Tibial nerve (tissue), 4 donors: Measurements from ENCODE around the gene DGCR8. TPM values are rescaled to one million over a fixed set of nuclear protein-coding genes. Genes with fewer than 3 reads are reported as not detected.

Experiments
- DNase-seq, 2 donors: peaks; one replicate each; pipeline ENCODE4 v3.0.0-alpha.2; 2019; ENCODE audit warnings: low spot score in 2 of 2
- H3K27ac ChIP-seq, 4 donors: fragments of 200-600 bp; sonication (generic) in 3 of 4; one replicate each; pipeline ENCODE4 v1.5.1; 2017 to 2019; ENCODE audit warnings: mild to moderate bottlenecking in 1 of 4
- H3K27me3 ChIP-seq, 2 donors: fragments of 200-600 bp; sonication (generic) in 1 of 2; one replicate each; pipeline versions ENCODE4 v1.5.1 to v1.6.0; 2017 to 2019
- H3K36me3 ChIP-seq, 3 donors: fragments of 200-600 bp; sonication (generic); one replicate each; pipeline ENCODE4 v1.5.1; 2018 to 2019
- H3K4me1 ChIP-seq, 4 donors: fragments of 200-600 bp; sonication (generic) in 3 of 4; one replicate each; pipeline ENCODE4 v1.5.1; 2017 to 2019
- H3K4me3 ChIP-seq, 4 donors: fragments of 200-600 bp; sonication (generic) in 3 of 4; one replicate each; pipeline ENCODE4 v1.5.1; 2017 to 2019; ENCODE audit warnings: mild to moderate bottlenecking in 1 of 4, moderate library complexity in 1 of 4
- H3K9me3 ChIP-seq, 4 donors: fragments of 200-600 bp; sonication (generic) in 3 of 4; one replicate each; pipeline ENCODE4 v1.5.1; 2017 to 2019
- EP300 ChIP-seq, 2 donors: sonication (generic); formaldehyde crosslinking; IDR thresholded peaks; one replicate each; pipeline ENCODE4 v1.6.1; 2017; ENCODE audit warnings: antibody characterized with exemption in 2 of 2, mild to moderate bottlenecking in 1 of 2
- POLR2A ChIP-seq, 2 donors: fragments of 450-650 bp; IDR thresholded peaks; one replicate each; pipeline ENCODE4 v1.6.1; 2017; ENCODE audit warnings: antibody characterized with exemption in 2 of 2, mild to moderate bottlenecking in 2 of 2, moderate library complexity in 2 of 2
- WGBS, 2 donors: methylation state at CpG; one replicate each; pipeline ENCODE4 v1.1.5; 2018; 5-methylcytosine and 5-hydroxymethylcytosine counted together
- total RNA-seq, 4 donors: library from RNA; depleted of rRNA; stranded (reverse); fragments of >200 nt; gene quantifications; one replicate each; pipeline ENCODE4 v1.1.0, GENCODE V29; 2016
- TF ChIP-seq, protein P1 (sequence below), 5 experiments: fragments of 200-600 bp in 3 of 5; fragments of 450-650 bp in 2 of 5; sonication (generic) in 3 of 5; IDR thresholded peaks; one replicate each; pipeline ENCODE4 v1.5.1; 2016 to 2019; ENCODE audit warnings: antibody characterized with exemption in 5 of 5, mild to moderate bottlenecking in 3 of 5, moderate library complexity in 2 of 5

The DGCR8 gene
- total RNA-seq, 4 donors from 2014 or later, result 23.0 to 35.1 (median 26.0) TPM

DNA sequence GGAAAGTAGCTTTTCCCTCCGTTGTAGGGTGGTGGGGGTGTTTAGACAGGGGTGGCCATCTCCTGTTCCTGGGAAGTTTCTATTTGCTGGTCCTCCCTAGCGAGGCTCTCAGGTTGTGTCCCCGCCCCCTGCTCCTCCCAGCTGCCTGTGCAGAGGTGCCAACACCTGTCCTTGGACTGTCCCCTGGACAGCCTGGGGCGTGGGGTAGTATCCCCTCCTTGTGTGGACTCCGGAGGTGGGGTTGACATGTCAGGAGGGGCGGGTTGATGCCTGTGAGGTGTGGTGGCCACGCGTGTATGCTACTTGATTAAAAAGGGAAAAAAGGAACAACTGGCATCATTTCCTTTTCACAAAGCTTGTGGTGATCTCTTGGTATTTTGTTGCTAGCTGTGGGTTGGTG is 21.6 kb downstream of the DGCR8 start:
- DNase-seq, result no peak
- Histone ChIP-seq H3K4me1 (no peaks in the 10 kb centered on the region), H3K36me3 (peaks cover 0 to 95% (median 7%) of the 10 kb centered on the region in 3 donors), H3K4me3 (no peak overlapping the region), H3K27ac (no peak overlapping the region), H3K27me3 (no peaks in the 10 kb centered on the region), H3K9me3 (peaks cover 0 to 4% (median 0%) of the 10 kb centered on the region in 4 donors)
- TF ChIP-seq EP300 (IDR thresholded peaks at IDR 0.05), result no peak
- TF ChIP-seq, protein P1, sequence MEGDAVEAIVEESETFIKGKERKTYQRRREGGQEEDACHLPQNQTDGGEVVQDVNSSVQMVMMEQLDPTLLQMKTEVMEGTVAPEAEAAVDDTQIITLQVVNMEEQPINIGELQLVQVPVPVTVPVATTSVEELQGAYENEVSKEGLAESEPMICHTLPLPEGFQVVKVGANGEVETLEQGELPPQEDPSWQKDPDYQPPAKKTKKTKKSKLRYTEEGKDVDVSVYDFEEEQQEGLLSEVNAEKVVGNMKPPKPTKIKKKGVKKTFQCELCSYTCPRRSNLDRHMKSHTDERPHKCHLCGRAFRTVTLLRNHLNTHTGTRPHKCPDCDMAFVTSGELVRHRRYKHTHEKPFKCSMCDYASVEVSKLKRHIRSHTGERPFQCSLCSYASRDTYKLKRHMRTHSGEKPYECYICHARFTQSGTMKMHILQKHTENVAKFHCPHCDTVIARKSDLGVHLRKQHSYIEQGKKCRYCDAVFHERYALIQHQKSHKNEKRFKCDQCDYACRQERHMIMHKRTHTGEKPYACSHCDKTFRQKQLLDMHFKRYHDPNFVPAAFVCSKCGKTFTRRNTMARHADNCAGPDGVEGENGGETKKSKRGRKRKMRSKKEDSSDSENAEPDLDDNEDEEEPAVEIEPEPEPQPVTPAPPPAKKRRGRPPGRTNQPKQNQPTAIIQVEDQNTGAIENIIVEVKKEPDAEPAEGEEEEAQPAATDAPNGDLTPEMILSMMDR (IDR thresholded peaks at IDR 0.05), result no peak
- TF ChIP-seq POLR2A (IDR thresholded peaks at IDR 0.05), result no peak
- 76 to 82% methylated on average over 8 of the region's 8 CpGs for WGBS, 2 donors

DNA sequence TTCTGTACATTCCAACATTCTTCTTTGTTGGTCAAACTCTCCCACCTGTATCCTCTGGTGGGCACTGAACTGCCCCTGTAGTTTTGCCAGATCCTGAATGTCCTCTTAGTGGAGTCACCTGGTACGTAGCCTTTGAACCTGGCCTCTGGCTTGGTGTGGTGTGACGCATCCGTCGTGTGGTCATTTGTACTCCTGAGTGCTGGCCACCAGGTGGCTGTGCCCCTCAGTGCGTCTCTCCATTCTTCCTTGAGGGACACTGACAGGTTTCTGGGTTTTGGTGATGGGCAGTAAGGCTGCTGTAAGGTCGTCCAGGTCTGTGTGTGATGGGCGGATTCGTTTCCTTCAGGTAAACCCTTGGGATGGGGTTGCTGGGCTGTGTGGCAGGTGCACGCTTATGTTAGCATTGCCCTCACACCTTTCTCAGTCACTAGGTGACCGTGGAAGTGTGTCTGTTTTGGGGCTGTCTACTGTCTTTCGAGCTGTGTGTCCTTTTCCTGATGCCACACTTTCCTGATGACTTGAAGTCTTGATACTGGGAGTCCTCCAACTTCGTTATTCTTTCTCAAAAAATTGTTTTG is 22.3 kb downstream of the DGCR8 start:
- H3K9me3 ChIP-seq, result no peaks in the 10 kb centered on the region
- no peak for DNase-seq
- WGBS, 2 donors, result 89 to 91% methylated on average over 12 of the region's 12 CpGs
- TF ChIP-seq POLR2A (IDR thresholded peaks at IDR 0.05), result no peak
- TF ChIP-seq, protein P1 (IDR thresholded peaks at IDR 0.05), result no peak
- no peak for TF ChIP-seq EP300 (IDR thresholded peaks at IDR 0.05)
- H3K36me3 ChIP-seq, result peaks cover 0 to 95% (median 13%) of the 10 kb centered on the region in 3 donors
- H3K27ac ChIP-seq, result no peak overlapping the region
- H3K4me1 ChIP-seq, result no peaks in the 10 kb centered on the region
- H3K27me3 ChIP-seq, result no peaks in the 10 kb centered on the region
- no peak overlapping the region for H3K4me3 ChIP-seq

DNA sequence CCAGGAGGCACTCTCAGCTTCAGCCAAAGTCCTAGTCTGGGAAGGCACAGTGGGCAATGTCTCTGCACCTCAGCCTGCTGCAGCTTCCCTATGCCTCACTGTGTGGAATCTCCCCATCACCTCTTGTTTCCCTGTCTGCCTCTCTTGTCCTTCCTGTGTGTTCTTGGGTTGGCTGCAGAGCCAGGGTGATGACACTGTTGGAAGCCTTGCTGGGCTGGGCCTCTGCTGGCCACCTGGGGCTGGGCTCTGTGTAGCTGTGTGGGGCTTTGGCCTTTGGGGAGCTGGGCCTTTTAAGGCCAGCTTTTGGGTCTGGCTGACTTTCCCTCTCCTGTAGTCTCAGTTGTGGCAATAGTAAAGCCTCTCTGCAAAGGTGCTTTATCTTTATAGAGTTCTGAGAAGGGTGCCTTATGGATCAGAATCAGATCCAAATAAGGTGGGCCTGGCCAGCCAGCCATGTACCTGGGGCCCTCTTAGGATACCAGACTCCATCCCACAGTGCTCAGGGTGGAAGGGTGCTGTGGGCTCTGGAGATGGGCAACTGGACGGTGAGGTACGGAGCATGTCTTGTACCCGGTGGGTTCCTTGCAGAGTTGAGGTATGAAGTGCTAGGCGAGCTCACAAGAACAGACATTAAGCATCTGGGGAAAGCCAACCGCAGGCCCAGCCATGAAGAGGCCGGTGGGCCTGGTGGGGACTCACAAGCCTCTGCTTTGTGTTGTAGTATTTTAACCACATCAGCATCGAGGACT is 25.6 kb downstream of the DGCR8 start:
- H3K27ac ChIP-seq, result no peak overlapping the region
- H3K4me1 ChIP-seq, result no peaks in the 10 kb centered on the region
- peaks cover 0 to 95% (median 33%) of the 10 kb centered on the region in 3 donors for H3K36me3 ChIP-seq
- TF ChIP-seq, protein P1 (IDR thresholded peaks at IDR 0.05), result no peak
- TF ChIP-seq EP300 (IDR thresholded peaks at IDR 0.05) (no peak), POLR2A (IDR thresholded peaks at IDR 0.05) (no peak)
- no peak for DNase-seq
- H3K27me3 ChIP-seq, result no peaks in the 10 kb centered on the region
- WGBS, 2 donors, result 83 to 94% methylated on average over 7 of the region's 7 CpGs
- H3K9me3 ChIP-seq, result no peaks in the 10 kb centered on the region
- no peak overlapping the region for H3K4me3 ChIP-seq

DNA sequence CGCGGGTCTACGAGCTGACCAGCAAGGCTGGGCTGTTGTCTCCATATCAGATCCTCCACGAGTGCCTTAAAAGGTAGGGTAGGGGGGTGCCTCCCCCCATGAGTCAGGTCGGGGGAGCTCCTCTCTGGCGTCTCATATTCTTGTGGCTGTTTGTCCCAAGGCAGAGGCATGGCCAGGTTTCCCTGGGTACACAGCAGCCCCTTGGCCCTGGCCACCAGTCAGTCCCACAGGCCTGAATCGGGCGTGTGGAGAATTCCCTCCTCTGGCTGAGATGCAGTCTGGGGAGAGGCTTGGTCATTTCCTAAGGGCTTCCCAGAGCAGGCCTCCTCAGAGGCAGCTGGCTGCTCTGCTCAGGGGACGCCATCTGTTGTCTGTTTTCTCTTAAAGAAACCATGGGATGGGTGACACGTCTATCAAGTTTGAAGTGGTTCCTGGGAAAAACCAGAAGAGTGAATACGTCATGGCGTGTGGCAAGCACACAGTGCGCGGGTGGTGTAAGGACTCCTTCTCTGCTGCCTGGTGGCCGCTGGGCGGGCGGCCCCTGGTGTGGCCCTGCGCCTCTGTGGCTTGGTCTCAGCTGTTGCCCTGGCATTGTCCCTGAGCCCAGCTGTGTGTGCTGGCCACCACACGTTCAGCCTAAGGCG is 26.3 kb downstream of the DGCR8 start:
- DNase-seq, result no peak
- H3K4me1 ChIP-seq, result no peaks in the 10 kb centered on the region
- H3K36me3 ChIP-seq, result peaks cover 0 to 95% (median 33%) of the 10 kb centered on the region in 3 donors
- H3K27ac ChIP-seq, result no peak overlapping the region
- H3K27me3 ChIP-seq, result no peaks in the 10 kb centered on the region
- H3K9me3 ChIP-seq, result no peaks in the 10 kb centered on the region
- H3K4me3 ChIP-seq, result no peak overlapping the region
- 89 to 91% methylated on average over 18 to 20 of the region's 20 CpGs for WGBS, 2 donors
- TF ChIP-seq, protein P1 (IDR thresholded peaks at IDR 0.05), result no peak
- TF ChIP-seq EP300 (IDR thresholded peaks at IDR 0.05), result no peak
- no peak for TF ChIP-seq POLR2A (IDR thresholded peaks at IDR 0.05)

DNA sequence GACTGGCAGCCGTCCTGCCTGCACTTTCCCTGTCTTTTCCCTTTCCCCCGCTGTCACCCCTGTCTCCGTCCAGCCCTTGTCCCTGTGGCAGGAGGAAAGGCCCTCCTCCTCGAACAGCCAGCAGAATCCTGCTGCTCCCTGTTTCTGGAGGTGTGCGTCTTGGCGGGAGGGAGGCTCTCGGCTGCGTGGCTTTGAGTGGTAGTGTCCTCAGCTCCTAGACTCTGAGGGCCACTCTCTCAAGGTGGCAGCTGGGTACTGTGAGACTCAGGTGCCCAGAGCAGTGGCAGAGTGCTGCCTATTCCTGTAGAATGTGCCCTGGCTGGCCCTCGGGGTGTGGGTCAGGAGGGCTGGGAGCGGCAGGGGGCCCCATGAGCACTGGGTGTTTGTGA is 26.8 kb downstream of the DGCR8 start:
- Histone ChIP-seq H3K4me1 (peaks cover 0 to 2% (median 0%) of the 10 kb centered on the region in 4 donors), H3K27ac (no peak overlapping the region), H3K9me3 (no peaks in the 10 kb centered on the region), H3K4me3 (no peak overlapping the region), H3K27me3 (no peaks in the 10 kb centered on the region), H3K36me3 (peaks cover 0 to 95% (median 33%) of the 10 kb centered on the region in 3 donors)
- DNase-seq, result no peak
- 91 to 93% methylated on average over 9 to 10 of the region's 10 CpGs for WGBS, 2 donors
- TF ChIP-seq, protein P1 (IDR thresholded peaks at IDR 0.05), result no peak
- TF ChIP-seq EP300 (IDR thresholded peaks at IDR 0.05), result no peak
- no peak for TF ChIP-seq POLR2A (IDR thresholded peaks at IDR 0.05)
